Stimulated activated CD4-positive, alpha-beta T cell treated with anti-CD3 and anti-CD28 coated beads, Interleukin-2, amount 100 ng/mL, for 4 hours (primary cell): ENCODE results near the gene MAPK8IP3.

ENCODE experiments used
- DNase-seq: peaks from one replicate; pipeline ENCODE4 v3.0.0-alpha.2; 2020; ENCODE audit warnings: low read depth

The MAPK8IP3 gene

GRCh38 chr16:1678500-1679098 lies 27.4 kb upstream of the MAPK8IP3 start:
- DNase-seq: peak; percentile 41

GRCh38 chr16:1680361-1680760 lies 25.6 kb upstream of the MAPK8IP3 start:
- no peak for DNase-seq

- DNase-seq: no peak
Measured at GRCh38 chr16:1681032-1681431, 25.0 kb upstream of the MAPK8IP3 start.

GRCh38 chr16:1687427-1688316 lies 18.3 kb upstream of the MAPK8IP3 start:
- DNase-seq: no peak

GRCh38 chr16:1688807-1689560 lies 17.0 kb upstream of the MAPK8IP3 start:
- no peak for DNase-seq

- no peak for DNase-seq
Measured at GRCh38 chr16:1689853-1690252, 16.1 kb upstream of the MAPK8IP3 start.

- no peak for DNase-seq
Measured at GRCh38 chr16:1690810-1691209, 15.2 kb upstream of the MAPK8IP3 start.

- DNase-seq: no peak
Measured at GRCh38 chr16:1691276-1691675, 14.7 kb upstream of the MAPK8IP3 start.

- no peak for DNase-seq
Measured at GRCh38 chr16:1691956-1692355, 14.0 kb upstream of the MAPK8IP3 start.

GRCh38 chr16:1696863-1697262 lies 9.1 kb upstream of the MAPK8IP3 start:
- DNase-seq: no peak

GRCh38 chr16:1698680-1699079 lies 7.3 kb upstream of the MAPK8IP3 start:
- no peak for DNase-seq

GRCh38 chr16:1700246-1700645 lies 5.7 kb upstream of the MAPK8IP3 start:
- DNase-seq: no peak

- DNase-seq: no peak
Measured at GRCh38 chr16:1701216-1701878, 4.6 kb upstream of the MAPK8IP3 start.

- peak; percentile 16 for DNase-seq
Measured at GRCh38 chr16:1705324-1705687, 689 bp upstream of the MAPK8IP3 start.

GRCh38 chr16:1706386-1707192 lies 594 bp downstream of the MAPK8IP3 start:
- DNase-seq: peak; percentile 57

GRCh38 chr16:1707193-1707790 lies 1.3 kb downstream of the MAPK8IP3 start:
- DNase-seq: no peak

GRCh38 chr16:1708083-1708767 lies 2.2 kb downstream of the MAPK8IP3 start:
- DNase-seq: no peak

- no peak for DNase-seq
Measured at GRCh38 chr16:1708768-1709180, 2.8 kb downstream of the MAPK8IP3 start.

- DNase-seq: no peak
Measured at GRCh38 chr16:1709356-1709755, 3.4 kb downstream of the MAPK8IP3 start.

GRCh38 chr16:1710811-1711507 lies 5.0 kb downstream of the MAPK8IP3 start:
- no peak for DNase-seq
